Right cardiac atrium (tissue), 5 donors: ENCODE measurements around the gene NEURL4. TPM values are rescaled to one million over a fixed set of nuclear protein-coding genes. Genes with fewer than 3 reads are reported as not detected.
"Not testable (repeated sequence)": the region's sequence is repeated elsewhere in the genome, so short reads cannot be mapped to it uniquely, and the experiment has no call there.

Source experiments
- ATAC-seq, 2 donors: fragments of 200-7000 bp; cut with Tn5 transposase; one replicate each; pipeline versions ENCODE4 v1.8.0 to v1.9.1; 2020; ENCODE audit warnings: moderate library complexity in 2 of 2, mild to moderate bottlenecking in 1 of 2
- DNase-seq, 3 donors: peaks; one replicate each; pipeline ENCODE4 v3.0.0-alpha.2; 2020
- H3K27ac ChIP-seq: one replicate; pipeline ENCODE4 v1.5.1; 2013; ENCODE audit warnings: mild to moderate bottlenecking, low read length, control low read depth, moderate library complexity
- H3K27me3 ChIP-seq: one replicate; pipeline ENCODE4 v1.6.1; 2013; ENCODE audit not compliant: control insufficient read depth, insufficient read depth
- H3K4me1 ChIP-seq: one replicate; pipeline ENCODE4 v1.6.1; 2013; ENCODE audit warnings: low read length; ENCODE audit not compliant: control insufficient read depth, insufficient read depth
- H3K4me3 ChIP-seq: one replicate; pipeline ENCODE4 v1.5.1; 2013; ENCODE audit warnings: low read length, control low read depth
- H3K9me3 ChIP-seq: one replicate; pipeline ENCODE4 v1.6.1; 2013; ENCODE audit warnings: low read length; ENCODE audit not compliant: control insufficient read depth
- WGBS: extraction: QIAGEN DNeasy Blood & Tissue Kit; methylation state at CpG from one replicate; pipeline ENCODE4 v1.1.7; 2013; 5-methylcytosine and 5-hydroxymethylcytosine counted together
- intact Hi-C, 4 donors: fragments of 100-400 bp; cut with DNase I; formaldehyde crosslinking; loops; one replicate each; pipeline versions ENCODE4 v1.11.0 to v1.14.0; 2022 to 2023
- polyA plus RNA-seq: library from polyadenylated mRNA; stranded (reverse); fragments of 200-250 nt; gene quantifications from one replicate; pipeline ENCODE4 v1.2.3, GENCODE V29; 2013
- total RNA-seq, 4 donors: library from RNA; stranded (reverse); fragmentation: NEBNext Ultra II Directional; extraction: Animal tissue kit (Norgen Biotek cat#: 25700); gene quantifications; one replicate each; pipeline ENCODE4 v1.2.1, GENCODE V29; 2021
- donor health status: healthy with polysubstance abuse.
- donor health status: DM: no; HTN: yes; CAD: no.
- donor health status: DM: no; HTN: no; CAD: no.
- donor health status: DM: no; HTN: yes; CAD: no; lungs with severe emphysema.
- donor health status: DM: yes; HTN: yes; CAD: no.

The NEURL4 gene
- total and polyA plus RNA-seq, 5 donors, result 23.8 to 33.4 (median 30.6) TPM

DNA sequence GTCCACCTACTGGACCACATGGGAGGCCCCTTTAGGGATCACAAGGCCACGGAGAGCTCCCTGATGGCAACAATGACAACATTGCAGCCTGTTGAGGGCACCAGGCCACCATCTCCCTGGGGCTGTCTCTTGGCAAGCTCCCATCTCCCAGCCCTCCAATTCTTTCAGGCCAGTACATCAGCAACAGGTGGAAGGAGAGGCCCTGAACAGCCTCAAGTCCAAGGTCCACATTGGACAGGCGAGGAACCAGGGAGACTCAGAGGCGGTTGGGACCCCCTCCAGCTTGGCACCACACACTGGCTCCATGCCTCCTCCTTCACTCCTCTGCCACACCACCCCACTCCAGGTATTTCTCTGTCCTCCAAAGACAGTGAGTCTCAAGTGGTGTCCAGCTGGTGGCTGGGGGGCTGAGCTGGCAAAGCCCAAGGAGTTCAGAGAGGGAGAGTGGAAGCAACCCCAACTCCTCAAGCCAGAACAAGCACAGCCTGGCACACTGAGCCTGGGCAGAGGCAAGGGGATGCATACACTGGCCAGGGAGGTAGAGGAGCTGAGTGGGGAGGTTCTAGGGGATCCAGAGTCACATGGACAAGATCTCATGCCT, 5.9 kb upstream of the NEURL4 start:
- ATAC-seq (no peak), DNase-seq (peak in 1 of 3 donors; percentile 30)
- Histone ChIP-seq H3K4me3 (no peak overlapping the region), H3K9me3 (no peaks in the 10 kb centered on the region), H3K27me3 (no peaks in the 10 kb centered on the region), H3K27ac (no peak overlapping the region), H3K4me1 (no peaks in the 10 kb centered on the region)
- 90% methylated on average over 3 of the region's 3 CpGs for WGBS
- intact Hi-C loops, result no loop called here

GRCh38 chr17:7332600-7333069, 3.5 kb upstream of the NEURL4 start:
- H3K27ac ChIP-seq, H3K27me3 ChIP-seq, intact Hi-C loops, ATAC-seq, H3K4me3 ChIP-seq, H3K9me3 ChIP-seq, H3K4me1 ChIP-seq: not testable (repeated sequence)
- peak in 1 of 3 donors; percentile 24 for DNase-seq
- 43% methylated on average over 14 of the region's 14 CpGs for WGBS

- 55% methylated on average over 7 of the region's 7 CpGs for WGBS
- no peak for ATAC-seq
- no peak overlapping the region for H3K27ac ChIP-seq
These were observed 3.0 kb upstream of the NEURL4 start for GRCh38 chr17:7332111-7332510.

GRCh38 chr17:7330638-7331015, 1.5 kb upstream of the NEURL4 start:
- ATAC-seq, result no peak
- intact Hi-C loops, result no loop called here
- Histone ChIP-seq H3K27ac (peak overlapping the region; percentile 72), H3K4me1 (no peaks in the 10 kb centered on the region), H3K9me3 (no peaks in the 10 kb centered on the region), H3K4me3 (peak overlapping the region; percentile 69), H3K27me3 (no peaks in the 10 kb centered on the region)
- no peak for DNase-seq
- WGBS, result 66% methylated on average over 13 of the region's 13 CpGs

More at GRCh38 chr17:7332111-7332510, 3.0 kb upstream of the NEURL4 start:
- intact Hi-C loops, result no loop called here
- Histone ChIP-seq H3K27me3 (no peaks in the 10 kb centered on the region), H3K9me3 (no peaks in the 10 kb centered on the region), H3K4me3 (no peak overlapping the region), H3K4me1 (no peaks in the 10 kb centered on the region)
- peak in 1 of 3 donors; percentile 30 for DNase-seq

DNA sequence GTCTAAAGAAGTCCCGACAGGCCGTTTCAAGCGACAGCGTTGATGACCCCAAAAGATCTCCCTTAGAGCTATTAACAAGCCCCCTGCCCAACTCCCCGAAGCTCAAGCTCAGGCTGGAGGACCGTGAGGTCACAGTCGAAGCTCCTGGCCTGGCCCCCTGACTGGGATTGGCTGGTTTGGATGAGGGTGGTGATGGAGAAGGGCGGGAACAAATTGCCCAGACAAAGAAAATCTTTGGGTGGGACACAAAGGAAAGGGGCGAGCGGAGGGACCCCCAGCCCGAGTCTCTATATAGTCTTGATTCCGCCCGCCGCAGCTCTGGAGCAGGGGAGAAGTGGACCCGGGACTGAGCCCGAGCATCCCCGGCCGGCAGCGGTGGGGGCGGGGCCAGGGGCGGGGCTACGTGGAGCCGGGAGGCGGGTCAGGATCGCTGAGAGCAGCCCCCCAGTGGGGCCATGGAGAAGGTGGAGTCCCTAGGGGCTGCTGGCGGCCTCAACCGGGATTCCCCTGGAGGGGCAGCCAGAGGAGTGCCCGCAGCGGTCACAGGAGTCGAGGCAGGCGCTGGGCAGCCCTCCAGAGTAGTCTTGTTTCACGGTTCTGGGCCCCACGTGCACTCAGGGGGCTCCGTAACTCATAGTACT, 982 bp upstream of the NEURL4 start:
- DNase-seq (peak; percentile 79 to 91 (median 90)), ATAC-seq (peak; percentile 74 to 81)
- Histone ChIP-seq H3K4me3 (peak overlapping the region; percentile 69), H3K9me3 (no peaks in the 10 kb centered on the region), H3K4me1 (no peaks in the 10 kb centered on the region), H3K27me3 (no peaks in the 10 kb centered on the region), H3K27ac (peak overlapping the region; percentile 89)
- intact Hi-C loops, result no loop called here
- under 1% methylated on average over 34 of the region's 34 CpGs for WGBS

- DNase-seq, result peak; percentile 99 to 100 (median 99)
- ATAC-seq, result peak; percentile 90 to 91
- WGBS, result under 1% methylated on average over 43 of the region's 43 CpGs
- peak overlapping the region; percentile 89 for H3K27ac ChIP-seq
- H3K4me1 ChIP-seq, result no peaks in the 10 kb centered on the region
- H3K4me3 ChIP-seq, result peak overlapping the region; percentile 69
- no peaks in the 10 kb centered on the region for H3K9me3 ChIP-seq
- intact Hi-C loops, result no loop called here
- no peaks in the 10 kb centered on the region for H3K27me3 ChIP-seq
These were observed 350 bp upstream of the NEURL4 start for GRCh38 chr17:7329374-7329996.

- Histone ChIP-seq H3K9me3 (no peaks in the 10 kb centered on the region), H3K27ac (no peak overlapping the region), H3K4me3 (no peak overlapping the region), H3K27me3 (no peaks in the 10 kb centered on the region), H3K4me1 (no peaks in the 10 kb centered on the region)
- intact Hi-C loops, result no loop called here
- DNase-seq (no peak), ATAC-seq (no peak)
- 69% methylated on average over 1 of the region's 1 CpG for WGBS
These were observed 1.1 kb downstream of the NEURL4 start for GRCh38 chr17:7328009-7328408.

DNA sequence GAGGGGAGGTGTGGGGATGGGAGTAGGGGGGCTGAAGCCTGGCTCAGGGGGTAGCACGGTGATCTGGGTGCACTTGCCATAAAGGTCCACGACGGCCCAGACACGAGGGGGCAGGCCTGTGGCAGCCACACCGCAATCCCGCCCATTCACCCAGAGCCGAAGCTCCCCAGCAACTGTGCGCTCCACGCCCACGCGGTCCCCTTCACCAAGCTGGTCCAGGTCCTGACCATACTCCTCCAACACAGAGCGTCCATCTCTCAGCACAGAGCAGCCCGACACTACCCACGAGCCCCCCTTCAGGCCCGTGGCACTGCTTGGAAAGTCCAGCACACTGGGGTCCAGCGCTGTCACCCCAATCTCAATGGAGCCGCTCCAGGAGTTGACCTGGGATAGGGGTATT, 1.6 kb downstream of the NEURL4 start:
- Histone ChIP-seq H3K27me3 (no peaks in the 10 kb centered on the region), H3K4me3 (no peak overlapping the region), H3K27ac (no peak overlapping the region), H3K9me3 (no peaks in the 10 kb centered on the region), H3K4me1 (no peaks in the 10 kb centered on the region)
- DNase-seq (peak in 2 of 3 donors; percentile 12 to 50), ATAC-seq (no peak)
- 87% methylated on average over 17 of the region's 17 CpGs for WGBS
- intact Hi-C loops, result no loop called here

GRCh38 chr17:7327056-7327455, 2.1 kb downstream of the NEURL4 start:
- intact Hi-C loops, result no loop called here

GRCh38 chr17:7326186-7326585, 2.9 kb downstream of the NEURL4 start:
- no peak for ATAC-seq
- Histone ChIP-seq H3K9me3 (no peaks in the 10 kb centered on the region), H3K4me3 (no peak overlapping the region), H3K27me3 (no peaks in the 10 kb centered on the region), H3K4me1 (no peaks in the 10 kb centered on the region), H3K27ac (no peak overlapping the region)
- WGBS, result 91% methylated on average over 11 of the region's 11 CpGs
- intact Hi-C loops, result no loop called here
- peak in 2 of 3 donors; percentile 6 to 28 for DNase-seq

More at GRCh38 chr17:7327056-7327455, 2.1 kb downstream of the NEURL4 start:
- DNase-seq (peak in 2 of 3 donors; percentile 14 to 29), ATAC-seq (no peak)
- no peak overlapping the region for H3K4me3 ChIP-seq
- WGBS, result 87% methylated on average over 7 of the region's 7 CpGs
- H3K4me1 ChIP-seq, result no peaks in the 10 kb centered on the region
- H3K27me3 ChIP-seq, result no peaks in the 10 kb centered on the region
- no peak overlapping the region for H3K27ac ChIP-seq
- H3K9me3 ChIP-seq, result no peaks in the 10 kb centered on the region

DNA sequence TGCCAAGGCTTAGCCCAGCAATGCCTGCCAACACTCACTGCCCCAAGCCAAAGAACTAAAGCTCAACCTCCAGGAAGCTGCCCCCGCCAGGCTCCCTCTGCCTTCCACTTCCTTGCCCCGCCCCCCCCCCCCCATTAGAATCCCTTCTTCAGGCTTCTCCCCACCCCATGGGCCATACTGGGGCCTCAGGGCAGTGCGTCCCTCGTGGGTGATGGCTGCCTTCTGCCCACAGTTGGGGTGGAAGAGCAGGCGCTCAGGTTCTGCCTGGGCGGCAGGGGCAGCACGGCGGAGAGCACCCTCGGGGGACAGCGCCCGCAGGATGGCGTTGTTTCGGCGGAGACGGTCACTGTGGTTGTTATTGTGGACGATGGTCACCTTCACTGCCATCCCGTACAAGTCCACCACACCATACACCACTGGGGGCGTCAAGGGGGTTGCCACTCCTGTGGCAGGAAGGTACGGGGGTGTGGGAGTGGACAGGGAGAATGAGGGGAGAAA, 4.1 kb downstream of the NEURL4 start:
- no peaks in the 10 kb centered on the region for H3K27me3 ChIP-seq
- no peaks in the 10 kb centered on the region for H3K9me3 ChIP-seq
- no peak for ATAC-seq
- WGBS, result 90% methylated on average over 19 of the region's 19 CpGs
- H3K4me1 ChIP-seq, result no peaks in the 10 kb centered on the region
- DNase-seq, result peak in 1 of 3 donors; percentile 32
- H3K27ac ChIP-seq, result no peak overlapping the region
- intact Hi-C loops, result no loop called here
- H3K4me3 ChIP-seq, result no peak overlapping the region
